ENCODE data around the gene C19orf33.

- no peak for TF ChIP-seq MLX (CRISPR knock-in tag; conservative IDR thresholded peaks at IDR 0.05)
- no peak for TF ChIP-seq CTCF (IDR thresholded peaks at IDR 0.05 in 2 of 3, conservative IDR thresholded peaks at IDR 0.05 in 1 of 3; ENCODE audit: insufficient read depth in 2 of 3, low read depth in 1 of 3, low read length in 3 of 3)
- TF ChIP-seq ELK1 (CRISPR knock-in tag; IDR thresholded peaks at IDR 0.05) = no peak
- no peak for TF ChIP-seq GABPA (tag; conservative IDR thresholded peaks at IDR 0.05; ENCODE audit: low read depth)
- TF ChIP-seq MYC (IDR thresholded peaks at IDR 0.05; ENCODE audit: low read depth, low read length) = peak; percentile 47
- TF ChIP-seq MYC (CRISPR knock-in tag; IDR thresholded peaks at IDR 0.05; ENCODE audit: borderline replicate concordance, low read depth) = no peak
- TF ChIP-seq MAZ (CRISPR knock-in tag; conservative IDR thresholded peaks at IDR 0.05 in 1 of 2, IDR thresholded peaks at IDR 0.05 in 1 of 2) = no peak; a peak in 2 of 4 replicates
- no peak for TF ChIP-seq ATF1 (CRISPR knock-in tag; IDR thresholded peaks at IDR 0.05)
- peak; percentile 63; the same call in 1 of the 2 replicates for TF ChIP-seq ATF1 (tag; IDR thresholded peaks at IDR 0.05)
- TF ChIP-seq ZC3H11A (IDR thresholded peaks at IDR 0.05; ENCODE audit: low read depth, low read length) = no peak
- TF ChIP-seq E2F4 (CRISPR knock-in tag; IDR thresholded peaks at IDR 0.05; ENCODE audit: low read depth) = no peak
Measured at GRCh38 chr19:38315657-38316476, 11.8 kb downstream of the C19orf33 start, which contains the start of gene YIF1B.

Data from K562 (cell line).